H1 (cell line): ENCODE measurements around the gene UBA3. TPM values are rescaled to one million over a fixed set of nuclear protein-coding genes. Genes with fewer than 3 reads are reported as not detected.

ENCODE experiments used
- CBX5 ChIP-seq: fragments of 300-800, 300-1000 bp; sonication (generic); IDR thresholded peaks from 2 replicates; pipeline ENCODE4 v1.7.1; 2016; ENCODE audit warnings: antibody characterized with exemption, low read length, low read depth
- CHD2 ChIP-seq: IDR thresholded peaks from 2 replicates; pipeline ENCODE4 v1.6.1; 2012; ENCODE audit warnings: low read length, improper control_type of control experiment
- EP300 ChIP-seq, 2 experiments: IDR thresholded peaks; 1 replicate in 1 of 2; 2 replicates in 1 of 2; pipeline ENCODE4 v1.6.1; 2011 to 2012; ENCODE audit warnings: low read depth in 2 of 2, low read length in 2 of 2, mild to moderate bottlenecking in 2 of 2, borderline replicate concordance in 1 of 2, inconsistent platforms in 1 of 2, moderate library complexity in 1 of 2
- SIN3A ChIP-seq, 2 experiments: IDR thresholded peaks in 1 of 2; conservative IDR thresholded peaks in 1 of 2; 2 replicates each; pipeline ENCODE4 v1.6.1; 2011 to 2012; ENCODE audit warnings: low read length in 2 of 2, improper control_type of control experiment in 1 of 2, low read depth in 1 of 2, mild to moderate bottlenecking in 1 of 2
- YY1 ChIP-seq: IDR thresholded peaks from 2 replicates; pipeline ENCODE4 v1.6.1; 2011; ENCODE audit warnings: low read depth, mild to moderate bottlenecking, low read length
- polyA plus RNA-seq, 7 experiments: library from polyadenylated mRNA; depleted of rRNA in 3 of 7; stranded (reverse) in 5 of 7; unstranded in 2 of 7; fragments of >200 nt in 5 of 7; fragments of 200-250 nt in 2 of 7; gene quantifications; 1 replicate in 5 of 7; 2 replicates in 1 of 7; 4 replicates in 1 of 7; pipeline versions ENCODE4 v1.2.1 to v1.2.3, GENCODE V29; 2011 to 2013; ENCODE audit warnings: missing spikeins in 2 of 7, mixed read lengths in 2 of 7
- total RNA-seq: library from RNA; stranded (reverse); fragmentation: NEBNext Ultra II Directional; extraction: Animal tissue kit (Norgen Biotek cat#: 25700); gene quantifications from 2 replicates; pipeline ENCODE4 v1.2.1, GENCODE V29; 2021

The UBA3 gene
- total and polyA plus RNA-seq, 2 of the 8 experiments (the other 6 are each of a cell fraction or from before 2014, with no cell fraction given) = 40.8 to 97.8 TPM

GRCh38 chr3:69065318-69065964 lies 14.7 kb downstream of the UBA3 start (continued):
- TF ChIP-seq EP300 (IDR thresholded peaks at IDR 0.05; ENCODE audit: borderline replicate concordance in 1 of 2, low read depth in 2 of 2, low read length in 2 of 2) (no peak), YY1 (no peak), CBX5 (no peak), CHD2 (no peak), SIN3A (conservative IDR thresholded peaks at IDR 0.05 in 1 of 2, IDR thresholded peaks at IDR 0.05 in 1 of 2; ENCODE audit: low read depth in 1 of 2, low read length in 2 of 2) (no peak)
